HepG2 (cell line): ENCODE measurements around the gene PACS2. TPM values are rescaled to one million over a fixed set of nuclear protein-coding genes. Genes with fewer than 3 reads are reported as not detected.

Source experiments
- CAMTA2 ChIP-seq: sonication (generic); formaldehyde crosslinking; IDR thresholded peaks from 2 replicates; pipeline ENCODE4 v1.4.0; 2020; ENCODE audit warnings: mild to moderate bottlenecking, missing genetic modification reagents, borderline replicate concordance
- KDM1A ChIP-seq: IDR thresholded peaks from 2 replicates; pipeline ENCODE4 v1.6.1; 2016; ENCODE audit warnings: missing compliant biosample characterization
- NFKBIZ ChIP-seq: IDR thresholded peaks from 2 replicates; pipeline ENCODE4 v1.6.1; 2018; ENCODE audit warnings: missing genetic modification reagents, missing compliant biosample characterization
- ZFP36L1 ChIP-seq: sonication (generic); formaldehyde crosslinking; IDR thresholded peaks from 2 replicates; pipeline ENCODE4 v1.8.0; 2022; ENCODE audit warnings: mild to moderate bottlenecking, missing genetic modification reagents, moderate library complexity
- ZNF382 ChIP-seq: sonication (generic); formaldehyde crosslinking; IDR thresholded peaks from 2 replicates; pipeline ENCODE4 v1.5.0; 2020; ENCODE audit warnings: missing genetic modification reagents, mild to moderate bottlenecking, borderline replicate concordance
- ZNF737 ChIP-seq: sonication (generic); formaldehyde crosslinking; IDR thresholded peaks from 2 replicates; pipeline ENCODE4 v1.5.0; 2020; ENCODE audit warnings: missing genetic modification reagents, mild to moderate bottlenecking, borderline replicate concordance
- ZNF776 ChIP-seq: sonication (generic); formaldehyde crosslinking; IDR thresholded peaks from 2 replicates; pipeline ENCODE4 v1.4.0; 2020; ENCODE audit warnings: mild to moderate bottlenecking, missing genetic modification reagents
- polyA plus RNA-seq, 8 experiments: library from polyadenylated mRNA; depleted of rRNA in 3 of 8; stranded (reverse) in 7 of 8; unstranded in 1 of 8; fragments of >200 nt; fragmentation: Illumina TruSeq in 4 of 8; extraction: Trizol in 4 of 8; gene quantifications; 2 replicates each; pipeline versions ENCODE4 v1.2.1 to v1.2.3, GENCODE V29; 2011 to 2016; ENCODE audit warnings: low read depth in 4 of 8, missing spikeins in 1 of 8, mixed read lengths in 1 of 8; ENCODE audit not compliant: insufficient read depth in 1 of 8
- total RNA-seq, 5 experiments: library from RNA; depleted of rRNA; stranded (reverse); fragments of >200 nt; fragmentation: Illumina TruSeq; extraction: Trizol; gene quantifications; 2 replicates each; pipeline ENCODE4 v1.2.3, GENCODE V29; 2016; ENCODE audit warnings: low read depth in 1 of 5
- TF ChIP-seq, protein P1 (sequence below), 2 experiments: fragments of 450-650 bp in 1 of 2; sonication (generic) in 1 of 2; formaldehyde crosslinking in 1 of 2; IDR thresholded peaks; 2 replicates each; pipeline versions ENCODE4 v1.6.1 to v1.8.0; 2016 to 2022; ENCODE audit warnings: antibody characterized with exemption in 1 of 2, mild to moderate bottlenecking in 1 of 2, missing genetic modification reagents in 1 of 2
- TF ChIP-seq, protein P2 (sequence below): sonication (generic); formaldehyde crosslinking; IDR thresholded peaks from 2 replicates; pipeline ENCODE4 v1.4.0; 2020; ENCODE audit warnings: mild to moderate bottlenecking, missing genetic modification reagents
- TF ChIP-seq, protein P3 (sequence below): sonication (generic); formaldehyde crosslinking; IDR thresholded peaks from 2 replicates; pipeline ENCODE4 v1.5.0; 2020; ENCODE audit warnings: mild to moderate bottlenecking, missing genetic modification reagents

The PACS2 gene
- total and polyA plus RNA-seq, 2 of the 13 experiments (the other 11 are each of a cell fraction or from before 2014, with no cell fraction given): 23.6 to 27.6 TPM

DNA sequence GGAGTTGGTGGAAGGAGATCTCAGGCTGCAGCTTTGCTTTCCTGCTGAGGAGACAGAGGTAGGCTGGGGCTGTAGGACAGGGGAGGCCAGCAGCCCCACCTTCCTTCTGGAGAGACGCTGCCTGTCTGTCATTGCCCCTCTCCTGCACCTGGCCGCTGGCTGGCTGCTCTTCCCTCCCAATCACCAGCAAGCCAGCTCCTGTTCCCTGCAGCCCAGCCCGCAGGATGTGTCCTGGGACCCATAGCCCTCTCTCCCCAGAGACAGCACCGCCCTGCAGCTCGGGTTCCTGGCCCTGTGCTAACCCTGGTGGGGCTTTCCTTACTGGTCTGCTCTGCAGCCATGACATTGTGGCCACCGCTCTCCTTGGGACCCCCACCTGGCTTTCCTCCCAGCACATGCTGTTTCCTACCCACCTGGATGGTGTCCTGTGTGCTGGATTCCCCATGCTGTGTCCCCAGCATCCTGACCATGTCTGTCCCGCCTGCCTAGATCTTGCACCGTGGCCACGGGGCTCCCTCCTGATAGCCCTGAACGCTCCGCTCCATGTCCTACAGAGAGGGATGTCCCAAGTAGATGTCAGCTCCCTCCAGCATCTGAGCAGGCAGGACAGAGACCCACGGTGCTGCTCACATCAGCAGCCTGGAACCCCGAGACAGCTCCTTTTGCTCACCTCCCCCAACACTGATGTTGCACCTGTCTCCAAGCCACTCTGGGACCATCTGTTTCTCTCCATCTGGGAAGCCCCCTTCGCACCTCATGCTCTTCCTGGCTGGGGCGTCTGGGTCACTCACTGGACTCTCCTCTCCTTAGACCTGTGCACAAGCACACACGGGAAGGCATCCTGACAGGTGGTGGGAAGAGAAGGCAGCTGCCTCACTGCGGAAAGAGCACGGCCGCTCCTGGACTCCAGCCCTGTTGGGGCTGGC, 104.0 kb downstream of the PACS2 start (continued):
- TF ChIP-seq, protein P1, sequence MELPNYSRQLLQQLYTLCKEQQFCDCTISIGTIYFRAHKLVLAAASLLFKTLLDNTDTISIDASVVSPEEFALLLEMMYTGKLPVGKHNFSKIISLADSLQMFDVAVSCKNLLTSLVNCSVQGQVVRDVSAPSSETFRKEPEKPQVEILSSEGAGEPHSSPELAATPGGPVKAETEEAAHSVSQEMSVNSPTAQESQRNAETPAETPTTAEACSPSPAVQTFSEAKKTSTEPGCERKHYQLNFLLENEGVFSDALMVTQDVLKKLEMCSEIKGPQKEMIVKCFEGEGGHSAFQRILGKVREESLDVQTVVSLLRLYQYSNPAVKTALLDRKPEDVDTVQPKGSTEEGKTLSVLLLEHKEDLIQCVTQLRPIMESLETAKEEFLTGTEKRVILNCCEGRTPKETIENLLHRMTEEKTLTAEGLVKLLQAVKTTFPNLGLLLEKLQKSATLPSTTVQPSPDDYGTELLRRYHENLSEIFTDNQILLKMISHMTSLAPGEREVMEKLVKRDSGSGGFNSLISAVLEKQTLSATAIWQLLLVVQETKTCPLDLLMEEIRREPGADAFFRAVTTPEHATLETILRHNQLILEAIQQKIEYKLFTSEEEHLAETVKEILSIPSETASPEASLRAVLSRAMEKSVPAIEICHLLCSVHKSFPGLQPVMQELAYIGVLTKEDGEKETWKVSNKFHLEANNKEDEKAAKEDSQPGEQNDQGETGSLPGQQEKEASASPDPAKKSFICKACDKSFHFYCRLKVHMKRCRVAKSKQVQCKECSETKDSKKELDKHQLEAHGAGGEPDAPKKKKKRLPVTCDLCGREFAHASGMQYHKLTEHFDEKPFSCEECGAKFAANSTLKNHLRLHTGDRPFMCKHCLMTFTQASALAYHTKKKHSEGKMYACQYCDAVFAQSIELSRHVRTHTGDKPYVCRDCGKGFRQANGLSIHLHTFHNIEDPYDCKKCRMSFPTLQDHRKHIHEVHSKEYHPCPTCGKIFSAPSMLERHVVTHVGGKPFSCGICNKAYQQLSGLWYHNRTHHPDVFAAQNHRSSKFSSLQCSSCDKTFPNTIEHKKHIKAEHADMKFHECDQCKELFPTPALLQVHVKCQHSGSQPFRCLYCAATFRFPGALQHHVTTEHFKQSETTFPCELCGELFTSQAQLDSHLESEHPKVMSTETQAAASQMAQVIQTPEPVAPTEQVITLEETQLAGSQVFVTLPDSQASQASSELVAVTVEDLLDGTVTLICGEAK (IDR thresholded peaks at IDR 0.05): no peak
- TF ChIP-seq, protein P1 (CRISPR knock-in tag; IDR thresholded peaks at IDR 0.05): no peak; the same call in 1 of the 2 replicates
- 0 out of 2 replicates have a peak, but pooled peaks have one; percentile 56 for TF ChIP-seq CAMTA2 (CRISPR knock-in tag)
- no peak for TF ChIP-seq NFKBIZ (CRISPR knock-in tag)
- TF ChIP-seq, protein P2, sequence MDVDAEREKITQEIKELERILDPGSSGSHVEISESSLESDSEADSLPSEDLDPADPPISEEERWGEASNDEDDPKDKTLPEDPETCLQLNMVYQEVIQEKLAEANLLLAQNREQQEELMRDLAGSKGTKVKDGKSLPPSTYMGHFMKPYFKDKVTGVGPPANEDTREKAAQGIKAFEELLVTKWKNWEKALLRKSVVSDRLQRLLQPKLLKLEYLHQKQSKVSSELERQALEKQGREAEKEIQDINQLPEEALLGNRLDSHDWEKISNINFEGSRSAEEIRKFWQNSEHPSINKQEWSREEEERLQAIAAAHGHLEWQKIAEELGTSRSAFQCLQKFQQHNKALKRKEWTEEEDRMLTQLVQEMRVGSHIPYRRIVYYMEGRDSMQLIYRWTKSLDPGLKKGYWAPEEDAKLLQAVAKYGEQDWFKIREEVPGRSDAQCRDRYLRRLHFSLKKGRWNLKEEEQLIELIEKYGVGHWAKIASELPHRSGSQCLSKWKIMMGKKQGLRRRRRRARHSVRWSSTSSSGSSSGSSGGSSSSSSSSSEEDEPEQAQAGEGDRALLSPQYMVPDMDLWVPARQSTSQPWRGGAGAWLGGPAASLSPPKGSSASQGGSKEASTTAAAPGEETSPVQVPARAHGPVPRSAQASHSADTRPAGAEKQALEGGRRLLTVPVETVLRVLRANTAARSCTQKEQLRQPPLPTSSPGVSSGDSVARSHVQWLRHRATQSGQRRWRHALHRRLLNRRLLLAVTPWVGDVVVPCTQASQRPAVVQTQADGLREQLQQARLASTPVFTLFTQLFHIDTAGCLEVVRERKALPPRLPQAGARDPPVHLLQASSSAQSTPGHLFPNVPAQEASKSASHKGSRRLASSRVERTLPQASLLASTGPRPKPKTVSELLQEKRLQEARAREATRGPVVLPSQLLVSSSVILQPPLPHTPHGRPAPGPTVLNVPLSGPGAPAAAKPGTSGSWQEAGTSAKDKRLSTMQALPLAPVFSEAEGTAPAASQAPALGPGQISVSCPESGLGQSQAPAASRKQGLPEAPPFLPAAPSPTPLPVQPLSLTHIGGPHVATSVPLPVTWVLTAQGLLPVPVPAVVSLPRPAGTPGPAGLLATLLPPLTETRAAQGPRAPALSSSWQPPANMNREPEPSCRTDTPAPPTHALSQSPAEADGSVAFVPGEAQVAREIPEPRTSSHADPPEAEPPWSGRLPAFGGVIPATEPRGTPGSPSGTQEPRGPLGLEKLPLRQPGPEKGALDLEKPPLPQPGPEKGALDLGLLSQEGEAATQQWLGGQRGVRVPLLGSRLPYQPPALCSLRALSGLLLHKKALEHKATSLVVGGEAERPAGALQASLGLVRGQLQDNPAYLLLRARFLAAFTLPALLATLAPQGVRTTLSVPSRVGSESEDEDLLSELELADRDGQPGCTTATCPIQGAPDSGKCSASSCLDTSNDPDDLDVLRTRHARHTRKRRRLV (CRISPR knock-in tag): peak; percentile 9; the same call in 1 of the 2 replicates
- TF ChIP-seq ZNF382 (CRISPR knock-in tag): no peak
- no peak for TF ChIP-seq ZNF737 (CRISPR knock-in tag)
- TF ChIP-seq, protein P3, sequence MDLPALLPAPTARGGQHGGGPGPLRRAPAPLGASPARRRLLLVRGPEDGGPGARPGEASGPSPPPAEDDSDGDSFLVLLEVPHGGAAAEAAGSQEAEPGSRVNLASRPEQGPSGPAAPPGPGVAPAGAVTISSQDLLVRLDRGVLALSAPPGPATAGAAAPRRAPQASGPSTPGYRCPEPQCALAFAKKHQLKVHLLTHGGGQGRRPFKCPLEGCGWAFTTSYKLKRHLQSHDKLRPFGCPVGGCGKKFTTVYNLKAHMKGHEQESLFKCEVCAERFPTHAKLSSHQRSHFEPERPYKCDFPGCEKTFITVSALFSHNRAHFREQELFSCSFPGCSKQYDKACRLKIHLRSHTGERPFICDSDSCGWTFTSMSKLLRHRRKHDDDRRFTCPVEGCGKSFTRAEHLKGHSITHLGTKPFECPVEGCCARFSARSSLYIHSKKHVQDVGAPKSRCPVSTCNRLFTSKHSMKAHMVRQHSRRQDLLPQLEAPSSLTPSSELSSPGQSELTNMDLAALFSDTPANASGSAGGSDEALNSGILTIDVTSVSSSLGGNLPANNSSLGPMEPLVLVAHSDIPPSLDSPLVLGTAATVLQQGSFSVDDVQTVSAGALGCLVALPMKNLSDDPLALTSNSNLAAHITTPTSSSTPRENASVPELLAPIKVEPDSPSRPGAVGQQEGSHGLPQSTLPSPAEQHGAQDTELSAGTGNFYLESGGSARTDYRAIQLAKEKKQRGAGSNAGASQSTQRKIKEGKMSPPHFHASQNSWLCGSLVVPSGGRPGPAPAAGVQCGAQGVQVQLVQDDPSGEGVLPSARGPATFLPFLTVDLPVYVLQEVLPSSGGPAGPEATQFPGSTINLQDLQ (CRISPR knock-in tag): no peak
- no peak for TF ChIP-seq ZFP36L1 (CRISPR knock-in tag)
- TF ChIP-seq ZNF776 (CRISPR knock-in tag): peak; percentile 56
- no peak for TF ChIP-seq KDM1A
